Stimulated activated effector memory CD8-positive, alpha-beta T cell treated with anti-CD3 and anti-CD28 coated beads, Interleukin-12 subunit alpha, Interleukin-12 subunit beta, amount 100 ng/mL, for 72 hours (primary cell): ENCODE results near the gene RPL7L1.
A peak's percentile ranks its signal among the peaks of the same experiment; 100 is the strongest.

Source experiments
- ATAC-seq: fragments of 150-1000 bp; cut with Tn5 transposase; 2 replicates; pipeline ENCODE4 v1.10.0; 2021
- DNase-seq, 2 donors: peaks; one replicate each; pipeline ENCODE4 v3.0.0; 2021 to 2022; ENCODE audit warnings: low spot score in 2 of 2
- H3K27ac Mint-ChIP-seq: one replicate; pipeline ENCODE4 v1.8.0; 2022; ENCODE audit warnings: mild to moderate bottlenecking, mixed read lengths
- H3K36me3 Mint-ChIP-seq: one replicate; pipeline ENCODE4 v1.8.0; 2022; ENCODE audit warnings: mild to moderate bottlenecking, mixed read lengths
- H3K4me1 Mint-ChIP-seq: one replicate; pipeline ENCODE4 v1.8.0; 2022; ENCODE audit warnings: mixed read lengths
- H3K4me3 Mint-ChIP-seq: one replicate; pipeline ENCODE4 v1.8.0; 2022; ENCODE audit warnings: mild to moderate bottlenecking, mixed read lengths
- H3K9me3 Mint-ChIP-seq: one replicate; pipeline ENCODE4 v1.8.0; 2022; ENCODE audit warnings: mixed read lengths

RPL7L1 gene

DNA sequence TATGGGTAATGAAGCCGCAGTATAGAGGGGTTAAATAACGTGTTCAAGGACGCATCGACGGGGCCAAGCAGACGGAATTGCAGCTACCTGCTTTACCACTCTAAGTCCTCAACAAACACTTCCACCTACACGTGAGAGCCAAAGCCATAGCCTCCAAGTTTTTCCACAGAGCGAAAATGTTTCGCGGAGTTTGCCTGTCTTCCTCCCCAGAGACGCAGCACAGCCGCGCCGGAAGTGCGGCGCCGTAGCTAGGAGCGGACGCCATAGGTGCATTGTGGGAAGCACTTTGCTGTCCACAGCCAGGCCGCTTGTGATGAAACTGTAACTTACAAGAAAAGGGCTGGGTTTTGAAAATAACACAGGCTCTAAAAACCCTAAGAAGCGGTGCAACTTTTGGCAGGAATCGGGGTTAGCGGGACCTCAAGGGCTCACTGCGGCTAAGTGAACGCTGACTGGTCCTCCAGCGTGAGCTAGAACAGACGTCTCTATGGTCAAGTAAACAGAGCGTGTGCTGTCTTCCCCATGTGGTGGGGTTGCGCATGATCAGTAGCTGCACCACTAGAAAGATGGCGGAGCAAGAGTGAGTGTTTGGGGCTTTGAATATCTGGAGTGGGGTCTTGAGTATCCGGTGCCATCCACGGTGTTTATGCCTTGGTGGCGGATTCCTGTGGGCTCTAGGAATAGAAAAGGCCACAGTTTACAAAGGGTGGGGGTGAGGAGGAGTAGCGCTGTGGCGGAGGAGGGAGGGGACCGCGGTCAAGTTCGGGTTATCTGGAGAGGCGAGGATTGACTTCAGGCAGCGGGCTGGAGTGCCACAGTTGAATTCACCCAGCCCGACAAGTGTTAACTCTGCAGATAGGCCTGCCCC, at the start of gene RPL7L1:
Gene RPL7L1 (plus strand): TSS at position 245 of the 868 bp plus-strand sequence. CDS start 295 bp downstream, at position 540.
- Mint-ChIP-seq H3K36me3 (peaks cover 59% of the 10 kb centered on the region), H3K9me3 (no peaks in the 10 kb centered on the region), H3K27ac (peak within 1 kb of the TSS; percentile 99), H3K4me3 (peak within 1 kb of the TSS; percentile 87), H3K4me1 (peaks cover 12% of the 10 kb centered on the region)
- peak; percentile 97 for ATAC-seq
- DNase-seq: peak; percentile 63 to 90

DNA sequence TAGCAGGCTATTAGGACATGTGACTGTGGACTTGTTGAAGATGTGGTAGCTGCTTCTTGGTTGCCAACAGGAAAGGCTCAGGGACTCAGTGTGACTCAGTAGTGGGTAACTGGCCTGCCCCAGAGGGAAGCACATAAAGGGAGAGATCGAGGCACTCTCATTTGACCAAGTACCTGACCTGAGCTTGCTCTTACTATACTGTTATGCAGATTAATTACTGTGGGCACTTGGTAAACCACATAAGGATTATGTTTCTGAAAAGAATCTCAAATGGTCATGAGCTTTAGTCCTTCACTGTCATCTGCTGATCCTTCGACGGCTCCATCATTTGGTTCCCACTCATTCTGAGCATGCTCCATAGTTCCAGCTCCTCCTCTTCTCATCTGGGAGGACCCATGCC, 48.2 kb upstream of the RPL7L1 start:
- Mint-ChIP-seq H3K36me3 (peaks cover 61% of the 10 kb centered on the region), H3K4me3 (no peak overlapping the region), H3K9me3 (no peaks in the 10 kb centered on the region), H3K4me1 (peaks cover 6% of the 10 kb centered on the region), H3K27ac (peak overlapping the region; percentile 69)
- ATAC-seq (no peak), DNase-seq (no peak)

DNA sequence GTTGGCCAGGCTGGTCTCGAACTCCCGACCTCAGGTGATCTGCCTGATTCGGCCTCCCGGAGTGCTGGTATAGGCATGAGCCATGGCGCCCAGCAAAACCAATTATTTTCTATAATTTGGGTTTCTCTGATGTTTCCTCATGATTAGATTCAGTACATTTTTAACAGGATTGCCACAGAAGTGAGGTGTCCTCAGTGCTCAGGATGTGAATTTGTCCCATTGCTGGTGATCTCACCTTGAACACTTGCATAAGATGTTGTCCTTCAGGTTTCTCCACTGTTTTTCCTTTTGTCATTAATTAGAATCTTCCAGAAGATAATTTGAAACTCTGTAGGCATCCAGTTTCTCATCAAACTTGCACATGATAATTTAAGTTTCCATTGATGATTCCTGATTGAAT, 45.4 kb upstream of the RPL7L1 start:
- Mint-ChIP-seq H3K36me3 (peaks cover 39% of the 10 kb centered on the region), H3K4me3 (no peak overlapping the region), H3K27ac (peak overlapping the region; percentile 29), H3K4me1 (peaks cover 6% of the 10 kb centered on the region), H3K9me3 (no peaks in the 10 kb centered on the region)
- no peak for DNase-seq
- ATAC-seq: no peak

GRCh38 chr6:42841844-42842584, 37.4 kb upstream of the RPL7L1 start:
- H3K4me1 Mint-ChIP-seq: peaks cover 28% of the 10 kb centered on the region
- H3K9me3 Mint-ChIP-seq: no peaks in the 10 kb centered on the region
- peak; percentile 62 for ATAC-seq
- no peak for DNase-seq
- H3K4me3 Mint-ChIP-seq: no peak overlapping the region
- H3K27ac Mint-ChIP-seq: peak overlapping the region; percentile 72
- peaks cover 40% of the 10 kb centered on the region for H3K36me3 Mint-ChIP-seq

DNA sequence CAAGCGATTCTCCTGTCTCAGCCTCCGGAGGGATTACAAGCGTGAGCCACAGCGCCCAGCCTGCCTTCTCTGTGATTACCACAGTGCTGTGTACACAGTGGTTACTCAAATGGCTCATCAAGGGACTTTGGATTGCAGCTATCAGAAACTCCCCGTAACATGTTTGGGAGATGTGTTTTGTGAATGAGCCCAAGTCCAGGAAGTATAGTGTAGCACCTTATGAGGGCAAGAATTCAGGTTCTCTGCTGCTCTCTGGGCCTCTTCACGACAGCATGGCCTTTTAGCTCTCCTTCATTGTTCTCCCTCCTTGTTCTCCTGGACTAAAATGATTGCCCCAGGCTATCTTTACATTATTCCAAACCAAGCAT, 34.1 kb upstream of the RPL7L1 start:
- H3K4me1 Mint-ChIP-seq: peaks cover 28% of the 10 kb centered on the region
- peaks cover 37% of the 10 kb centered on the region for H3K36me3 Mint-ChIP-seq
- ATAC-seq (no peak), DNase-seq (no peak)
- H3K9me3 Mint-ChIP-seq: no peaks in the 10 kb centered on the region
- no peak overlapping the region for H3K4me3 Mint-ChIP-seq
- H3K27ac Mint-ChIP-seq: no peak overlapping the region

DNA sequence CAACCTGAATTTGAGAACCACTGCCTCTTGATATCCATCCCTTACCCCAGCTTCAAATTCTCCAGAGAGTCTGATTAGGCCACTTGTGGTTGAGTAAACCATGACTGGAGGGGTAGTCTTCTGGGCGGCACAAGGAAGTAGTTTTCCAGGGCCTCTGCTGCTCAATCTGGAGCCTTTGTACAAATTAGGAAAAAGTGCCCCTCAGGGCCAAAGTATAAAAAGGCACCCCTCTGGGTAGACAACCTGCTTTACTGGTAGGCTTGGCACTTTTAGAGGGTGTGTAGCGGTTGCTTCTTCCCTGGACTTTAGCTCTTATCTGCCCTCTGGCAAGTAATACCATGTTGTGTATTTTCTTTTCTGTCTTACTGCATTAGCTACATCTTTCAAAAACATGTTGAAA, 32.9 kb upstream of the RPL7L1 start:
- Mint-ChIP-seq H3K9me3 (no peaks in the 10 kb centered on the region), H3K4me3 (no peak overlapping the region), H3K27ac (peak overlapping the region; percentile 64), H3K4me1 (peaks cover 24% of the 10 kb centered on the region), H3K36me3 (peaks cover 45% of the 10 kb centered on the region)
- no peak for ATAC-seq
- no peak for DNase-seq

- no peak overlapping the region for H3K4me3 Mint-ChIP-seq
- no peaks in the 10 kb centered on the region for H3K9me3 Mint-ChIP-seq
- ATAC-seq (no peak), DNase-seq (no peak)
- peaks cover 60% of the 10 kb centered on the region for H3K36me3 Mint-ChIP-seq
- H3K4me1 Mint-ChIP-seq: peaks cover 7% of the 10 kb centered on the region
- no peak overlapping the region for H3K27ac Mint-ChIP-seq
These were observed 30.7 kb upstream of the RPL7L1 start for GRCh38 chr6:42848700-42849099.

DNA sequence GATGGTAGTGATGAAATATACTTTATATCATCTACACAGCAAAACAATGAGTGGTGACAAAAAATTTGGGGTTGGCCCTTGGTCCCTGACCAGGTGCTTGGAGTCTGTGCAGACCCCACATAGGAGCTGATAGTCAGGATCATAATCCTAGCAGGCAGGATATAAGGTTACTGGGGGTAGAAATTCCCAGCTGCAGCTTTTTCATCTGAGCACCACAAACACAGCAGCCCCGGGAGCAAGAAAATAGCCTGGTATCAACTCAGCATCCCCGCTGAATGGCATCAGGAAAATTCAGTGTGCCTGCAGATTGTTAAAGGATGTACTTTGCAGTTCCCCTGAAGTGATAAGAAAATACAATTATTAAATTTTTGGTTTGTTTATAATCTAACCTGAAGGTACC, 27.8 kb upstream of the RPL7L1 start:
- no peaks in the 10 kb centered on the region for H3K9me3 Mint-ChIP-seq
- ATAC-seq (no peak), DNase-seq (no peak)
- H3K4me1 Mint-ChIP-seq: no peaks in the 10 kb centered on the region
- no peak overlapping the region for H3K27ac Mint-ChIP-seq
- H3K4me3 Mint-ChIP-seq: no peak overlapping the region
- H3K36me3 Mint-ChIP-seq: peaks cover 64% of the 10 kb centered on the region

DNA sequence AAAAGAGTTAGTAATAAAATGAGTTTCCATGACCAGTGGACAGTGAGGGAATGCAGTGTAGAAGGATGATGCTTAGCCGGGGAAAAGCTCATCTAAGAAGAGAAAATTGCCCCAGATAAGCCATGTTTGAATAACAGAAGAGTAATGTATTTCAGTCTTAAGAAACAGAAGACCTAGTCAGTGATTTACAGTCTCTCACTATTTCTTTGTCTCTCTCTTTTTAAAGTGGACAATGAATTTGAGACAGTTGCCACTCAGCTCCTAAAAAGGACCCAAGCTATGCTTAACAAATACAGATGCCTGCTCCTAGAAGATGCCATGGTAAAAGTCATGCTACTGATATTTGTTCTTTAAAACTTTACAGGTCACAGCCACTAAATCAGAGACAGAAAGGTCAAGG, 19.4 kb upstream of the RPL7L1 start:
- ATAC-seq: no peak
- H3K36me3 Mint-ChIP-seq: peaks cover 100% of the 10 kb centered on the region
- H3K27ac Mint-ChIP-seq: no peak overlapping the region

DNA sequence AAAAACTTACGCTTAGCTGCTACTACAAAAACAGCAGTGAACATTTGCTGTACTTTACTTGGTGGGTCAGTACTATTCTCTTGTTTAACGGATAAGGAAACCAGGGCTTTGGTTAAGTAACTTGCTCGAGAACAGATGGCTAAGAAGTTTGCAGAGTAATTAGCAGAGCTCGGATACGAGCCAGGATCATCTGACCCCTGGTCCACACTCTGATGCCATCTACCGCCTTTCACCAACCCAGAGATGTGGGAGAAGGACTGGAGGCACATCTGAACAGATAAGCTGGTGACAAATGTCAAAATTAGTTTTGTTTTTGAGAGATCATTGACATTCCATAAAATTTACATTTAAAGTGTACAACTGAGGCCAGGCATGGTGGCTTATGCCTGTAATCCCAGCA, 18.9 kb upstream of the RPL7L1 start:
- Mint-ChIP-seq H3K36me3 (peaks cover 100% of the 10 kb centered on the region), H3K4me1 (no peaks in the 10 kb centered on the region), H3K27ac (no peak overlapping the region), H3K4me3 (no peak overlapping the region), H3K9me3 (no peaks in the 10 kb centered on the region)
- no peak for DNase-seq
- no peak for ATAC-seq

More for the DNA sequence above, 19.4 kb upstream of the RPL7L1 start:
- H3K4me1 Mint-ChIP-seq: no peaks in the 10 kb centered on the region
- no peak for DNase-seq
- H3K9me3 Mint-ChIP-seq: no peaks in the 10 kb centered on the region
- H3K4me3 Mint-ChIP-seq: no peak overlapping the region

DNA sequence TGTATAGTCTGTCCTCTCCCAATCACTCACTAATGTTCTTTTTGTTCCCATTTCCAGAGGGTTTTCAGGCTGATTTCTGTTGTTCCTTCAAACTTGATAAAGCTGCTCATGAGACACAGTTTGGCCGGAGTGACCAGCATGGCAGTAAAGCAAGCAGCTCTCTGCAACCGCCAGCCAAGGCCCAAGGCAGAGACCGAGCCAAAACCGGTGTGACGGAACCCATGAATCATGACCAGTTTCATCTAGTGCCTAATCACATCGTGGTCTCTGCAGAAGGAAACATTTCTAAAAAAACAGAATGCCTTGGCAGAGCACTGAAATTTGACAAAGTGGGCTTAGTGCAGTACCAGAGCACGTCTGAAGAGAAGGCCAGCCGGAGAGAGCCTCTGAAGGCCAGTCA, 14.8 kb upstream of the RPL7L1 start:
- no peak overlapping the region for H3K4me3 Mint-ChIP-seq
- peak overlapping the region; percentile 78 for H3K27ac Mint-ChIP-seq
- no peaks in the 10 kb centered on the region for H3K9me3 Mint-ChIP-seq
- no peaks in the 10 kb centered on the region for H3K4me1 Mint-ChIP-seq
- ATAC-seq: no peak
- DNase-seq: no peak
- H3K36me3 Mint-ChIP-seq: peaks cover 85% of the 10 kb centered on the region

GRCh38 chr6:42870145-42870936, 9.1 kb upstream of the RPL7L1 start:
- Mint-ChIP-seq H3K4me3 (no peak overlapping the region), H3K27ac (peak overlapping the region; percentile 75)
- ATAC-seq: no peak

DNA sequence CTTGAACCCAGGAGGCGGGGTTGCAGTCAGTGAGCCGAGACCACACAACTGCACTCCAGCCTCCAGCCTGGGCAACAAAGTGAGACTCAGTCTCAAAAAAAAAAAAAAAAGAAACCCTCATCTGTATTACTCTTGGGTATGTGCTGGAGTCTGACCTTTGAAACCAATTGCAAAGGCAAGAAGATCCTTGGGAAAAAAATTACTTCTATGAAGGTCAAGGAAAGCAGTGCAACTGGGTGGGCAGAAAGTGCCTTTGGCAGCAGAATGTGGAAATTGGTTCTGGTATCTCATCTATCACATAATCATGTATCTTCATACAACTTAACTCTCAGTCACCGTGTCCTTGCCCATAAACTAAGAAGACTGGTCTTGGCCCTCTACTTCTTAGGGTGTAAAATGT, 7.7 kb upstream of the RPL7L1 start:
- Mint-ChIP-seq H3K27ac (peak overlapping the region; percentile 26), H3K36me3 (peaks cover 14% of the 10 kb centered on the region), H3K4me3 (no peak overlapping the region), H3K4me1 (no peaks in the 10 kb centered on the region), H3K9me3 (no peaks in the 10 kb centered on the region)
- ATAC-seq: no peak
- DNase-seq: no peak

More at GRCh38 chr6:42870145-42870936, 9.1 kb upstream of the RPL7L1 start:
- Mint-ChIP-seq H3K9me3 (no peaks in the 10 kb centered on the region), H3K36me3 (peaks cover 27% of the 10 kb centered on the region), H3K4me1 (no peaks in the 10 kb centered on the region)
- no peak for DNase-seq

- H3K4me3 Mint-ChIP-seq: no peak overlapping the region
- ATAC-seq (no peak), DNase-seq (no peak)
- H3K27ac Mint-ChIP-seq: no peak overlapping the region
- no peaks in the 10 kb centered on the region for H3K9me3 Mint-ChIP-seq
- H3K4me1 Mint-ChIP-seq: no peaks in the 10 kb centered on the region
- H3K36me3 Mint-ChIP-seq: no peaks in the 10 kb centered on the region
These were observed 6.1 kb upstream of the RPL7L1 start for GRCh38 chr6:42873313-42873712.

GRCh38 chr6:42877695-42878094, 1.7 kb upstream of the RPL7L1 start:
- no peaks in the 10 kb centered on the region for H3K9me3 Mint-ChIP-seq
- peaks cover 12% of the 10 kb centered on the region for H3K4me1 Mint-ChIP-seq
- DNase-seq: no peak
- no peak overlapping the region for H3K27ac Mint-ChIP-seq
- no peak overlapping the region for H3K4me3 Mint-ChIP-seq
- H3K36me3 Mint-ChIP-seq: peaks cover 40% of the 10 kb centered on the region
- no peak for ATAC-seq
